ENCODE data around the gene PRDX4.

The PRDX4 gene

GRCh38 chrX:23660766-23661132, 6.5 kb upstream of the PRDX4 start:
- no peak overlapping the region for H3K4me3 ChIP-seq (ENCODE audit: low read length)
- no peak for DNase-seq (ENCODE audit: low read depth)
- no peak for TF ChIP-seq CTCF (conservative IDR thresholded peaks at IDR 0.05; ENCODE audit: low read length)

DNA sequence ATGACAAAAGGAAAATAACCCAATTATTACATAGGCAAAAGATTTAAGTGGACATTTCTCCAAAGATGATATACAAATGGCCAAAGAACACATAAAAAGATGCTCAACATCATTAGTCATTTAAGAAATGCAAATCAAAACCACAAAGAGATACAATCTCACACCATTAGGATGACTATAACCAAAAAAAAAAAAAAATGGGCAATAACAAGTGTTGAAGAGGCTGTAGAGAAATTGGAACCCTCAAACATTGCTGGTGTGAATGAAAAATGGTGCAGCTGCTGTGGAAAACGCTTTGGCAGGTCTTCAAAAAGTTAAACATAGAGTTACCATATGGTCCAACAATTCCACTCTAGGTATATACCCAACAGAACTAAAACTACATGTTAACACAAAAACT, 5.6 kb upstream of the PRDX4 start:
- TF ChIP-seq CTCF (conservative IDR thresholded peaks at IDR 0.05; ENCODE audit: low read length): no peak
- DNase-seq (ENCODE audit: low read depth): peak; percentile 10

GRCh38 chrX:23662187-23662586, 5.1 kb upstream of the PRDX4 start:
- no peak for DNase-seq (ENCODE audit: low read depth)
- no peak overlapping the region for H3K4me3 ChIP-seq (ENCODE audit: low read length)
- no peak for TF ChIP-seq CTCF (conservative IDR thresholded peaks at IDR 0.05; ENCODE audit: low read length)

More for the DNA sequence above, 5.6 kb upstream of the PRDX4 start:
- no peak overlapping the region for H3K4me3 ChIP-seq (ENCODE audit: low read length)

- peak; percentile 28 for DNase-seq (ENCODE audit: low read depth)
- no peak for TF ChIP-seq CTCF (conservative IDR thresholded peaks at IDR 0.05; ENCODE audit: low read length)
- H3K4me3 ChIP-seq (ENCODE audit: low read length): no peak overlapping the region
Observed at GRCh38 chrX:23662853-23663252, 4.4 kb upstream of the PRDX4 start.

GRCh38 chrX:23664496-23664895, 2.8 kb upstream of the PRDX4 start:
- H3K4me3 ChIP-seq (ENCODE audit: low read length): no peak overlapping the region
- TF ChIP-seq CTCF (conservative IDR thresholded peaks at IDR 0.05; ENCODE audit: low read length): no peak
- no peak for DNase-seq (ENCODE audit: low read depth)

GRCh38 chrX:23666282-23666681, 1.0 kb upstream of the PRDX4 start:
- no peak overlapping the region for H3K4me3 ChIP-seq (ENCODE audit: low read length)
- no peak for TF ChIP-seq CTCF (conservative IDR thresholded peaks at IDR 0.05; ENCODE audit: low read length)
- no peak for DNase-seq (ENCODE audit: low read depth)

DNA sequence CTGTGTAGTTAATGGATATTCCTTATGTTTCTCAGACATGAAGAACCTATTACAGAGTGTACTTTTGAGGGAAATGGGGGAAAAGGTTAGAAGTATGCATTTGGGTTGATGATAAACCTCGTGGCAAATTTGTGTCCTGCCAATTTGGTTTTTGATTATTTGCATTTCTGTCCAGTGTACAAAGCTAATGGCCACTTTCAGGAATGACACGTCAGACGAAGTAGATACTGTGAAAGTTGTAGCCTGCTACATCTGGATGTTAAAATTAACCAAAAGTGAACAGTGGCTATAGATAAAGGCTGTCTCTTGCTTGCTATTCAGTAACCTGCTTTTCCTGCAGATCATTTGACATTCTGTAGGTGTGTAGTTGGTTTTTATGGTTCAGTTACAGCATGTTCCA, 1.0 kb downstream of the PRDX4 start:
- H3K4me3 ChIP-seq (ENCODE audit: low read length): peak overlapping the region; percentile 75
- TF ChIP-seq CTCF (conservative IDR thresholded peaks at IDR 0.05; ENCODE audit: low read length): no peak
- DNase-seq (ENCODE audit: low read depth): no peak

All from AG10803 (cell line).